NB4 (cell line): ENCODE measurements around the gene CREB3L2.

Experiments
- POLR2A ChIP-seq: IDR thresholded peaks from 2 replicates; pipeline ENCODE4 v1.6.1; 2011; ENCODE audit warnings: mild to moderate bottlenecking; ENCODE audit not compliant: insufficient read length; ENCODE audit errors: extremely low read depth
- TF ChIP-seq, protein P1 (sequence below): IDR thresholded peaks from one replicate; pipeline ENCODE4 v1.5.1; 2012; ENCODE audit warnings: low read depth, low read length
- TF ChIP-seq, protein P2 (sequence below): IDR thresholded peaks from 2 replicates; pipeline ENCODE4 v1.6.1; 2011; ENCODE audit warnings: low read depth, low read length

DNA sequence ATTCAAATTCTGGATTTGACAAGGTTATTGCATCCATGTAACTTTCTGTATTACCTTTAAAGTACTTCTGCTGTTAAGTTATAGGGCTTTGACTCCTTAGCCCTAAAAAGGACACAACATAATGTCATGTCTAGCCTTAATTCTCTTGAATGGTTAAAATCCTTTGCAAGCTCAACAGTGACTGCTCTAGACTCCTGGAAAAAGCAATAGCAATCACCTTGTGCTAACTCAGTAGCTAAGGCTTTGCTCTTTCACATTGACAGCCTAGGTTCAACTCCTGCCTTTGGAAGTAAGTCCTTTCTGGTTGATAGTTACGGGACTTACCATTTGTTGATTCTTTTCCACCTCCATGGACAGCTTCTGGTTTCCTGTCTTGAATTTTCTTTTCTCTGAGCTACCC is 16.1 kb upstream of the CREB3L2 start:
- TF ChIP-seq, protein P1, sequence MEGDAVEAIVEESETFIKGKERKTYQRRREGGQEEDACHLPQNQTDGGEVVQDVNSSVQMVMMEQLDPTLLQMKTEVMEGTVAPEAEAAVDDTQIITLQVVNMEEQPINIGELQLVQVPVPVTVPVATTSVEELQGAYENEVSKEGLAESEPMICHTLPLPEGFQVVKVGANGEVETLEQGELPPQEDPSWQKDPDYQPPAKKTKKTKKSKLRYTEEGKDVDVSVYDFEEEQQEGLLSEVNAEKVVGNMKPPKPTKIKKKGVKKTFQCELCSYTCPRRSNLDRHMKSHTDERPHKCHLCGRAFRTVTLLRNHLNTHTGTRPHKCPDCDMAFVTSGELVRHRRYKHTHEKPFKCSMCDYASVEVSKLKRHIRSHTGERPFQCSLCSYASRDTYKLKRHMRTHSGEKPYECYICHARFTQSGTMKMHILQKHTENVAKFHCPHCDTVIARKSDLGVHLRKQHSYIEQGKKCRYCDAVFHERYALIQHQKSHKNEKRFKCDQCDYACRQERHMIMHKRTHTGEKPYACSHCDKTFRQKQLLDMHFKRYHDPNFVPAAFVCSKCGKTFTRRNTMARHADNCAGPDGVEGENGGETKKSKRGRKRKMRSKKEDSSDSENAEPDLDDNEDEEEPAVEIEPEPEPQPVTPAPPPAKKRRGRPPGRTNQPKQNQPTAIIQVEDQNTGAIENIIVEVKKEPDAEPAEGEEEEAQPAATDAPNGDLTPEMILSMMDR = no peak
- TF ChIP-seq POLR2A = no peak
- TF ChIP-seq, protein P2, sequence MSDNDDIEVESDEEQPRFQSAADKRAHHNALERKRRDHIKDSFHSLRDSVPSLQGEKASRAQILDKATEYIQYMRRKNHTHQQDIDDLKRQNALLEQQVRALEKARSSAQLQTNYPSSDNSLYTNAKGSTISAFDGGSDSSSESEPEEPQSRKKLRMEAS = no peak
